HL-60 (cell line): ENCODE data around the gene RER1.

Experiments
- TF ChIP-seq, protein P1 (sequence below): IDR thresholded peaks from one replicate; pipeline ENCODE4 v1.5.1; 2011; ENCODE audit warnings: low read length, control low read depth, inconsistent platforms; ENCODE audit not compliant: insufficient read depth
- TF ChIP-seq, protein P2 (sequence below): IDR thresholded peaks from 2 replicates; pipeline ENCODE4 v1.6.1; 2012; ENCODE audit warnings: low read depth; ENCODE audit not compliant: insufficient replicate concordance

DNA sequence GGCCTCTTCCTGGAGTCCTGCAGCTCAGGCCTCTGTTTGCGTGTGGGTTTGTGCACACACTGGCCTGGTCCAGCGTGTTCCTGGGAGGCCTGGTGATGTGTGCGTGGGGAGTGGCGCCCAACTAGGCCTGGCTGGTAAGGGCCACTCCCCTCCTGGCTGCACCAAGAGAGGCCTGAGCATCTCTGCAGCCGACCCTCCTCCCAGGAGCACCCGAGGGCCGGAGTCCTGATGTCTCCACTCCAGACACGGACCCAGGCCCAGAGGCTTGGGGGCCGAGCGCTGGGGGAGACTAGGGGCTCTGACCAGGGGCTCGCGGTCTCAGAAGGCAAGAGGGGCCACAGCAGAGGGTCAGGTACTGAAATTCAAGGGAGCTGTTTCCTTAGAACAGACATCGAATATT is 33.6 kb upstream of the RER1 start:
- TF ChIP-seq, protein P1, sequence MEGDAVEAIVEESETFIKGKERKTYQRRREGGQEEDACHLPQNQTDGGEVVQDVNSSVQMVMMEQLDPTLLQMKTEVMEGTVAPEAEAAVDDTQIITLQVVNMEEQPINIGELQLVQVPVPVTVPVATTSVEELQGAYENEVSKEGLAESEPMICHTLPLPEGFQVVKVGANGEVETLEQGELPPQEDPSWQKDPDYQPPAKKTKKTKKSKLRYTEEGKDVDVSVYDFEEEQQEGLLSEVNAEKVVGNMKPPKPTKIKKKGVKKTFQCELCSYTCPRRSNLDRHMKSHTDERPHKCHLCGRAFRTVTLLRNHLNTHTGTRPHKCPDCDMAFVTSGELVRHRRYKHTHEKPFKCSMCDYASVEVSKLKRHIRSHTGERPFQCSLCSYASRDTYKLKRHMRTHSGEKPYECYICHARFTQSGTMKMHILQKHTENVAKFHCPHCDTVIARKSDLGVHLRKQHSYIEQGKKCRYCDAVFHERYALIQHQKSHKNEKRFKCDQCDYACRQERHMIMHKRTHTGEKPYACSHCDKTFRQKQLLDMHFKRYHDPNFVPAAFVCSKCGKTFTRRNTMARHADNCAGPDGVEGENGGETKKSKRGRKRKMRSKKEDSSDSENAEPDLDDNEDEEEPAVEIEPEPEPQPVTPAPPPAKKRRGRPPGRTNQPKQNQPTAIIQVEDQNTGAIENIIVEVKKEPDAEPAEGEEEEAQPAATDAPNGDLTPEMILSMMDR, result no peak
- TF ChIP-seq, protein P2, sequence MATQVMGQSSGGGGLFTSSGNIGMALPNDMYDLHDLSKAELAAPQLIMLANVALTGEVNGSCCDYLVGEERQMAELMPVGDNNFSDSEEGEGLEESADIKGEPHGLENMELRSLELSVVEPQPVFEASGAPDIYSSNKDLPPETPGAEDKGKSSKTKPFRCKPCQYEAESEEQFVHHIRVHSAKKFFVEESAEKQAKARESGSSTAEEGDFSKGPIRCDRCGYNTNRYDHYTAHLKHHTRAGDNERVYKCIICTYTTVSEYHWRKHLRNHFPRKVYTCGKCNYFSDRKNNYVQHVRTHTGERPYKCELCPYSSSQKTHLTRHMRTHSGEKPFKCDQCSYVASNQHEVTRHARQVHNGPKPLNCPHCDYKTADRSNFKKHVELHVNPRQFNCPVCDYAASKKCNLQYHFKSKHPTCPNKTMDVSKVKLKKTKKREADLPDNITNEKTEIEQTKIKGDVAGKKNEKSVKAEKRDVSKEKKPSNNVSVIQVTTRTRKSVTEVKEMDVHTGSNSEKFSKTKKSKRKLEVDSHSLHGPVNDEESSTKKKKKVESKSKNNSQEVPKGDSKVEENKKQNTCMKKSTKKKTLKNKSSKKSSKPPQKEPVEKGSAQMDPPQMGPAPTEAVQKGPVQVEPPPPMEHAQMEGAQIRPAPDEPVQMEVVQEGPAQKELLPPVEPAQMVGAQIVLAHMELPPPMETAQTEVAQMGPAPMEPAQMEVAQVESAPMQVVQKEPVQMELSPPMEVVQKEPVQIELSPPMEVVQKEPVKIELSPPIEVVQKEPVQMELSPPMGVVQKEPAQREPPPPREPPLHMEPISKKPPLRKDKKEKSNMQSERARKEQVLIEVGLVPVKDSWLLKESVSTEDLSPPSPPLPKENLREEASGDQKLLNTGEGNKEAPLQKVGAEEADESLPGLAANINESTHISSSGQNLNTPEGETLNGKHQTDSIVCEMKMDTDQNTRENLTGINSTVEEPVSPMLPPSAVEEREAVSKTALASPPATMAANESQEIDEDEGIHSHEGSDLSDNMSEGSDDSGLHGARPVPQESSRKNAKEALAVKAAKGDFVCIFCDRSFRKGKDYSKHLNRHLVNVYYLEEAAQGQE, result no peak
